ENCODE measurements around the gene APOC4. TPM values are rescaled to one million over a fixed set of nuclear protein-coding genes. Genes with fewer than 3 reads are reported as not detected.
"Not testable (repeated sequence)": the region's sequence is repeated elsewhere in the genome, so short reads cannot be mapped to it uniquely, and the experiment has no call there.

The APOC4 gene, protein sequence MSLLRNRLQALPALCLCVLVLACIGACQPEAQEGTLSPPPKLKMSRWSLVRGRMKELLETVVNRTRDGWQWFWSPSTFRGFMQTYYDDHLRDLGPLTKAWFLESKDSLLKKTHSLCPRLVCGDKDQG
- not detected for polyA plus RNA-seq (2013, experiment 1 of 2; ENCODE audit: insufficient read length)
- polyA plus RNA-seq (2013, experiment 2 of 2; ENCODE audit: insufficient read length), result not detected

- no peak for DNase-seq
Observed at GRCh38 chr19:44942067-44942571, at the start of gene APOC4. TSS of gene APOC4 (plus strand) at chr19:44942237. CDS start at chr19:44942278, 41 bp downstream.

- no peak for DNase-seq
Observed at GRCh38 chr19:44892932-44893331, 49.1 kb upstream of the APOC4 start.

DNA sequence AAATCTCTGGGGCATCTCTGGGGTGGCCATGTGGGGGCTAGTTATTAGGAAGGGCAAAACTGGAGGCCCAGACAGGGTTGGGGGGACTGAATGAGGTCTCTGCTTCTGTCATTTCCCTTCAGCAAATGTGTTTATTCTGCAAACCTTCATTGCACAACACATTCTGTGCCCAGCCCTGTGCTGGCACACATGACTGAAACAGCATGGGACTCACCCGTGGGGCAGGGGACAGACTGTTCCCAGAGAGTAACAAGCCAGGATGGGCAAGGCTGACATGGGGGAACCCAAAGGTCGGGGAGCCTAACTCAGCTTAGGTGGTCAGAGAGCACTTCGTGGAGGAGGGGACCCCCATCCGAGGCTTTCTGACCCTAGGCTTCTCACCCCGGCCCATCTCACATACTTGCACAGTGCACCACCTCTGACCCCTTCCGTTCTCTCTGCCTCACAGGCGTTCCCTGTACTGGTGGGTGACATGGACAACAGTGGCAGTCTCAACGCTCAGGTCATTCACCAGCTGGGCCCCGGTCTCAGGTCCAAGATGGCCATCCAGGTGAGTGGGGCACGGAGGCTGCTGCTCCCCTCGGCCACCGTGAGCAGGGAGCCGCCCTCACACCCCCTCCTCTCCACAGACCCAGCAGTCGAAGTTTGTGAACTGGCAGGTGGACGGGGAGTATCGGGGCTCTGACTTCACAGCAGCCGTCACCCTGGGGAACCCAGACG, 48.5 kb upstream of the APOC4 start:
- DNase-seq, result no peak

DNA sequence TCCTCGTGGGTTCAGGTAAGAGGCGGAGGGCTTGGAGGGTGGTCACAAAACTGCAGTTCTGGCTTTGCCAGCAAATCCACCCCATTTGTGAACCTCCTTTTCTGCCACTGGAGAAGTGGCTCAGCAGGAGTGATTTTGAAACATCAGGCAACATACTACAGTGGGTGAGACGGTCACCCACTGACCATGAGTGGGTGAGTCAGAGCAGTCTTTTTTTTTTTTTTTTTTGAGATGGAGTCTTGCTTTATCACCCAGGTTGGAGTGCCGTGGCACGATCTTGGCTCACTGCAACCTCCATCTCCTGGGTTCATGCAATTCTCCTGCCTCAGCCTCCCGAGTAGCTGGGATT, 48.0 kb upstream of the APOC4 start:
- no peak for DNase-seq

GRCh38 chr19:44894946-44895345, 47.1 kb upstream of the APOC4 start:
- no peak for DNase-seq

- DNase-seq, result no peak
Observed at GRCh38 chr19:44897835-44898234, 44.2 kb upstream of the APOC4 start.

GRCh38 chr19:44900328-44901244, 41.5 kb upstream of the APOC4 start:
- no peak for DNase-seq

DNA sequence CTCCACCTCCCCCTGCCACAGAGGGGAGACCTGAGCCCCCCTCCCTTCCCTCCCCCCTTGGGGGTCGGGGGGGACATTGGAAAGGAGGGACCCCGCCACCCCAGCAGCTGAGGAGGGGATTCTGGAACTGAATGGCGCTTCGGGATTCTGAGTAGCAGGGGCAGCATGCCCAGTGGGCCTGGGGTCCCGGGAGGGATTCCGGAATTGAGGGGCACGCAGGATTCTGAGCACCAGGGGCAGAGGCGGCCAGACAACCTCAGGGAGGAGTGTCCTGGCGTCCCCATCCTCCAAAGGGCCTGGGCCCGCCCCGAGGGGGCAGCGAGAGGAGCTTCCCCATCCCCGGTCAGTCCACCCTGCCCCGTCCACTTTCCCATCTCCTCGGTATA, 38.8 kb upstream of the APOC4 start:
- no peak for DNase-seq

- peak; percentile 32 for DNase-seq
Observed at GRCh38 chr19:44903602-44904425, 38.2 kb upstream of the APOC4 start.

- no peak for DNase-seq
Observed at GRCh38 chr19:44904426-44904994, 37.5 kb upstream of the APOC4 start.

DNA sequence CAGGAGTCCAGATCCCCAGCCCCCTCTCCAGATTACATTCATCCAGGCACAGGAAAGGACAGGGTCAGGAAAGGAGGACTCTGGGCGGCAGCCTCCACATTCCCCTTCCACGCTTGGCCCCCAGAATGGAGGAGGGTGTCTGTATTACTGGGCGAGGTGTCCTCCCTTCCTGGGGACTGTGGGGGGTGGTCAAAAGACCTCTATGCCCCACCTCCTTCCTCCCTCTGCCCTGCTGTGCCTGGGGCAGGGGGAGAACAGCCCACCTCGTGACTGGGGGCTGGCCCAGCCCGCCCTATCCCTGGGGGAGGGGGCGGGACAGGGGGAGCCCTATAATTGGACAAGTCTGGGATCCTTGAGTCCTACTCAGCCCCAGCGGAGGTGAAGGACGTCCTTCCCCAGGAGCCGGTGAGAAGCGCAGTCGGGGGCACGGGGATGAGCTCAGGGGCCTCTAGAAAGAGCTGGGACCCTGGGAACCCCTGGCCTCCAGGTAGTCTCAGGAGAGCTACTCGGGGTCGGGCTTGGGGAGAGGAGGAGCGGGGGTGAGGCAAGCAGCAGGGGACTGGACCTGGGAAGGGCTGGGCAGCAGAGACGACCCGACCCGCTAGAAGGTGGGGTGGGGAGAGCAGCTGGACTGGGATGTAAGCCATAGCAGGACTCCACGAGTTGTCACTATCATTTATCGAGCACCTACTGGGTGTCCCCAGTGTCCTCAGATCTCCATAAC, 36.4 kb upstream of the APOC4 start, which contains the start of gene APOE:
TSS of gene APOE (plus strand) at position 360 of the 724 bp plus-strand sequence. CDS start 829 bp downstream, outside the sequence.
- DNase-seq, result no peak

DNA sequence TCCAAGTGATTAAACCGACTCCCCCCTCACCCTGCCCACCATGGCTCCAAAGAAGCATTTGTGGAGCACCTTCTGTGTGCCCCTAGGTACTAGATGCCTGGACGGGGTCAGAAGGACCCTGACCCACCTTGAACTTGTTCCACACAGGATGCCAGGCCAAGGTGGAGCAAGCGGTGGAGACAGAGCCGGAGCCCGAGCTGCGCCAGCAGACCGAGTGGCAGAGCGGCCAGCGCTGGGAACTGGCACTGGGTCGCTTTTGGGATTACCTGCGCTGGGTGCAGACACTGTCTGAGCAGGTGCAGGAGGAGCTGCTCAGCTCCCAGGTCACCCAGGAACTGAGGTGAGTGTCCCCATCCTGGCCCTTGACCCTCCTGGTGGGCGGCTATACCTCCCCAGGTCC, 34.4 kb upstream of the APOC4 start:
- no peak for DNase-seq

- no peak for DNase-seq
Observed at GRCh38 chr19:44908074-44908835, 33.8 kb upstream of the APOC4 start.

GRCh38 chr19:44908836-44909261, 33.2 kb upstream of the APOC4 start:
- DNase-seq, result no peak

DNA sequence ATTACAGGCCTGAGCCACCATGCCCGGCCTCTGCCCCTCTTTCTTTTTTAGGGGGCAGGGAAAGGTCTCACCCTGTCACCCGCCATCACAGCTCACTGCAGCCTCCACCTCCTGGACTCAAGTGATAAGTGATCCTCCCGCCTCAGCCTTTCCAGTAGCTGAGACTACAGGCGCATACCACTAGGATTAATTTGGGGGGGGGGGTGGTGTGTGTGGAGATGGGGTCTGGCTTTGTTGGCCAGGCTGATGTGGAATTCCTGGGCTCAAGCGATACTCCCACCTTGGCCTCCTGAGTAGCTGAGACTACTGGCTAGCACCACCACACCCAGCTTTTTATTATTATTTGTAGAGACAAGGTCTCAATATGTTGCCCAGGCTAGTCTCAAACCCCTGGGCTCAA, 32.3 kb upstream of the APOC4 start:
- no peak for DNase-seq

DNA sequence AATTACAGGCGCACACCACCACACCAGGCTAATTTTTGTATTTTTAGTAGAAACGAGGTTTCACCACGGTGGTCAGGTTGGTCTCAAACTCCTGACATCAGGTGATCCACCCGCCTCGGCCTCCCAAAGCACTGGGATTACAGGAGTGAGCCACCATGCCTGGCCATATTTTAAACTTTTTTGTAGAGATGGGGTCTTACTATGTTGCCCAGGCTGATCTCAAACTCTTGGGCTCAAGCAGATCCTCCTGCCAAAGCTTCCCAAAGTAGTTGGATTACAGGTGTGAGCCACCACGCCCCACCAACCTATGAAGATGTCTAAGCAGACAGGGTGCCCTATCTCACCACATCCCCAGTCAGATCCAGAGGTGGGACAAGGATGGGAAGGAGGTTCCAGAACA, 30.1 kb upstream of the APOC4 start:
- DNase-seq, result not testable (repeated sequence)

DNA sequence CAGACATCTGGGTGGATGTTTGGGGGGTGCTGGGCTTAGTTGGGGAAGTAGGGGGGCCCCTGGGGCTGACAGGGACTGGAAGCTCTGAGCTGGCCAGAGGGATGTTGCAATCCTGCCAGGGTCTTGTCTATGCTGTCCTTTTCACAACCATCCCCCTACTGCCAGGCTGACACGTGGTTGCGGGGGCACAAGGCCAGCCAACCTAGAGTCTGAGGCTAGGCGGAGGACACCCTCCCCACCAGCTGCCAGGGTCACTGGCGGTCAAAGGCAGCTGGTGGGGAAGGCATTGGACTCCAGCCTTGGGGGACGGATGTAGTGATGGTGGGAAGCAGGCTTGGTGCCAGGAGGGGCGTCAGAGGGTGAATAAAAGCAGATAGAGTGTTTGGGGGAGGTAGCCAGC, 29.2 kb upstream of the APOC4 start:
- DNase-seq, result no peak

- DNase-seq, result not testable (repeated sequence)
Observed at GRCh38 chr19:44913512-44914432, 28.3 kb upstream of the APOC4 start.
